Urinary bladder (tissue), 4 donors: ENCODE measurements around the gene DNAJB2. TPM values are rescaled to one million over a fixed set of nuclear protein-coding genes. Genes with fewer than 3 reads are reported as not detected.

Experiments
- DNase-seq: peaks from one replicate; pipeline ENCODE4 v3.0.0-alpha.2; 2015; ENCODE audit errors: extremely low spot score
- H3K27ac ChIP-seq: one replicate; pipeline ENCODE4 v1.5.1; 2013; ENCODE audit warnings: low read depth, mild to moderate bottlenecking, moderate library complexity
- H3K36me3 ChIP-seq: one replicate; pipeline ENCODE4 v1.6.1; 2013; ENCODE audit warnings: mild to moderate bottlenecking, moderate library complexity; ENCODE audit not compliant: insufficient read depth
- H3K4me1 ChIP-seq: one replicate; pipeline ENCODE4 v1.6.1; 2013; ENCODE audit warnings: mild to moderate bottlenecking, moderate library complexity; ENCODE audit not compliant: insufficient read depth
- H3K4me3 ChIP-seq: one replicate; pipeline ENCODE4 v1.5.1; 2013; ENCODE audit warnings: low read depth, low read length
- WGBS: extraction: QIAGEN DNeasy Blood & Tissue Kit; methylation state at CpG from one replicate; pipeline ENCODE4 v1.1.7; 2013; 5-methylcytosine and 5-hydroxymethylcytosine counted together
- polyA plus RNA-seq: library from polyadenylated mRNA; stranded (reverse); fragments of 200-250 nt; gene quantifications from one replicate; pipeline ENCODE4 v1.2.3, GENCODE V29; 2013
- total RNA-seq: library from RNA; depleted of rRNA; stranded (reverse); fragments of >200 nt; gene quantifications from one replicate; pipeline ENCODE4 v1.2.3, GENCODE V29; 2014
- donor health status: healthy with polysubstance abuse.
- donor health status: healthy.

Gene DNAJB2
- total and polyA plus RNA-seq, 2 donors, result 38.7 to 76.9 TPM

DNA sequence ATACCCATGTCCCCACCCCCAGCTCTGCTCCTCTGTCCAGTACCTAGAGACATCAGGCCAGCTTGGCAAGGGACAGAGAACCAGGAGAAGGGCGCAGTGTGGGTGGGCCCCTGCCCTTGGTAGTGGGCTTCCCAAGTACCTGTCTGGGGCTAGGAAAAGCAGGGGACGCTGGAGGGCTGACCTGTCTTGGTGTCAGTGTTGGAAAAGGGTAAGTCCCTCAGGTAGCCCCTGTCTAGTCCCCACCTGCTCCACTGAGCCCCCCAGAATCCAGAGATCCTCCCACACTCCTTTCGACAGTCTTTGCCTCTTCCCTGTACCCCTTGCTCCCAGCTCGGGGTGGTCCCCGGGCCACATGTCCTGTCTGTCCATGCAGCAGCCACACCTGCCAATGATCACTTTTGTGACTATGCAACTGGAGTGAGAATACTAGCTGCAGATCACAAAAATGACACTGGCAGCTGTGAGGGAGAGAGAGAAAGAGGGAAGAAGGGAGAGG, 14.6 kb downstream of the DNAJB2 start:
- Histone ChIP-seq H3K4me3 (no peak overlapping the region), H3K36me3 (no peaks in the 10 kb centered on the region), H3K27ac (no peak overlapping the region), H3K4me1 (no peaks in the 10 kb centered on the region)
- 86% methylated on average over 5 of the region's 5 CpGs for WGBS
- no peak for DNase-seq

DNA sequence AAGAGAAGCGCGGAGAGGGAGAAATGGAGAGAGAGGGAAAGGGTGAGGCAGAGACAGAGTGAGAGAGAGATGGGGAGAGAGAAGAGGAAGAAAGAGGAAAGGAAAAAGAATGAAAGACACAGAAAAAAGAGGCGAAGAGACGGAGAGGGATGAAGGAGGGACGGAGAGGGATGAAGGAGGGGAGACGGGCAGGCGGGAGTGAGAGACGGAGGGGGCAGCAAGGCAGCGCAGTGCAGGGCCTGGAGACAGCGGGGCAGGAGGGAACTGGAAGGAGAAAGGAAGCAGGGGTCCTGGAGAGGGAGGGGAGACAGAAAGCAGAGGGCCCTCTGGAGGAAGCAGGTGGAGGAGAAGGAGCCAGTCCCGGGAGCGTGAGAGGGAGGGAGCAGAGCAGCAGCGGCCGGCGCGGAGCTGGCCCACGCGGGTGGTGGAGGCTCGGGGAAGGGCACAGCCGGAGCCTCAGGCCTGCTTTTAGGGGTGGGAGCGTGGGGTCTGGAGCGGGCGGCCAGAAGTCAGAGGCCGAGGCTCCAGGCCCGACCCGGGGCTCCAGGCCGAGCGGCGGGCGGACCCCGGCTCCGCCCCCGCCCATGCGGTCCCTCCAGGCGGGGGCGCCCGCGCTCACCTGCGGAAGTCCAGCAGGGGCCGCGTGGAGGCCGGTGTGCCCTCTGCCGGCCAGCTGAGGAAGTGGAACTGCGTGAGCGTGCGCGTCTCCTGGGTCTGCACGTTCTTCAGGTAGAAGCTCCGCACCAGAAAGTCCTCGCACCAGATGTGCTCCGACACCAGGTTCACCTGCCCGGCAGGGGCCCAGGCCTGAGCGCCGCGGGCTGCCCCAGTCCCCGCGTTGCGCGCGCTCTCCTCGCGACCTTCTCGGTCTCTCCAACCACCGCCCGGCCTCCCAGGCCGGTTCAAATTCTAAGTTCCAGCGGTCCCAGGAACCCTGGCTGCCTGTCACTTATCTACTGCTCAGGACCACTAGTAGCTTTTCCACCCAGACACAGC, 15.5 kb downstream of the DNAJB2 start:
- no peak overlapping the region for H3K27ac ChIP-seq
- peak; percentile 37 for DNase-seq

DNA sequence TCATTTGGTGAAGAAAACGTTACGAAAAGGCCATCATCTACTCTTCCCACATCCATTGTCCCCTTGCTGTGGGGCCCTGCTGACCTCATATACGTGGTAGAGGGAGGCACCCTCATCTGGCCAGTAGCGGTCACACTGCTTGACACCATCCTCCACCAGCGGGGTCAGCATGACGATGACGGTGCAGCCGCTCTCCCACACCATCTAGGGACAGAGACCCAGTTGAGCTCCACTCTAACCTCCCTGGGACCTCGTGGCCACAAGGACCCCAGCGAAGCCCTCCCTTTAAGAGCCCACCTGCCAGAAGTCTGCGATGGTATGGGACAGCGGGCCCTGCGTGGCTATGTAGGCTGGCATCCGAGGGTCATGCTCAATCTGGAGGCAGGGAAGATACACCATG, 17.0 kb downstream of the DNAJB2 start:
- H3K4me3 ChIP-seq, result no peak overlapping the region
- no peaks in the 10 kb centered on the region for H3K4me1 ChIP-seq
- DNase-seq, result no peak
- H3K27ac ChIP-seq, result no peak overlapping the region
- 85% methylated on average over 14 of the region's 14 CpGs for WGBS
- H3K36me3 ChIP-seq, result no peaks in the 10 kb centered on the region

More for the DNA sequence above, 15.5 kb downstream of the DNAJB2 start:
- Histone ChIP-seq H3K4me3 (peak overlapping the region; percentile 39), H3K4me1 (no peaks in the 10 kb centered on the region), H3K36me3 (no peaks in the 10 kb centered on the region)
- WGBS, result 5% methylated on average over 67 of the region's 67 CpGs

GRCh38 chr2:219296631-219297391, 17.6 kb downstream of the DNAJB2 start:
- DNase-seq, result no peak
- H3K36me3 ChIP-seq, result no peaks in the 10 kb centered on the region
- H3K27ac ChIP-seq, result no peak overlapping the region
- 88% methylated on average over 25 of the region's 25 CpGs for WGBS
- H3K4me1 ChIP-seq, result no peaks in the 10 kb centered on the region
- H3K4me3 ChIP-seq, result no peak overlapping the region

- no peak overlapping the region for H3K27ac ChIP-seq
- no peaks in the 10 kb centered on the region for H3K4me1 ChIP-seq
- no peak for DNase-seq
- no peaks in the 10 kb centered on the region for H3K36me3 ChIP-seq
- WGBS, result 81% methylated on average over 14 of the region's 14 CpGs
- H3K4me3 ChIP-seq, result no peak overlapping the region
These were observed 18.7 kb downstream of the DNAJB2 start for GRCh38 chr2:219297766-219298456.

- H3K27ac ChIP-seq, result no peak overlapping the region
- no peaks in the 10 kb centered on the region for H3K4me1 ChIP-seq
- no peaks in the 10 kb centered on the region for H3K36me3 ChIP-seq
- H3K4me3 ChIP-seq, result no peak overlapping the region
- peak; percentile 46 for DNase-seq
- 21% methylated on average over 15 of the region's 15 CpGs for WGBS
These were observed 19.7 kb downstream of the DNAJB2 start for GRCh38 chr2:219298759-219299371.

DNA sequence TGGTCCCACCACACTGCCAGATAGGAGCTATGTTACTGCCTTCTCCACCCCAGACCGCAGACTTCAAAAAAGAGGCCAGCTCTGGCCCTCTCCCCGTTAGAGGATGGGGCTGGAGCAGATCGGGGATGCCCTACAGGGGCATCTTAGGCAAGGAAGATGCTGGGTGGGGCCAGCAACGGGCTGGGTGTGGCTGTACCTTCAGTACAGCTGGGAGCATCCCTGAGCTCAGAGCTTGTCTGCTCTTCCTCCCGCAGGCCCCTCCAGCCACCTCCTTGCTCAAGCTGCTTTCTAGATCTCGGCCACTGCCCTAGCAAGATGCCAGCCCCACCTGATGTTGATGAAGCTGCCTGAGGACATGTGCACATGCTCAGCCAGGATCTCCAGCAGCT, 20.2 kb downstream of the DNAJB2 start:
- no peaks in the 10 kb centered on the region for H3K4me1 ChIP-seq
- H3K27ac ChIP-seq, result no peak overlapping the region
- H3K36me3 ChIP-seq, result no peaks in the 10 kb centered on the region
- no peak overlapping the region for H3K4me3 ChIP-seq
- no peak for DNase-seq
- 80% methylated on average over 6 of the region's 6 CpGs for WGBS

GRCh38 chr2:219300022-219300421, 20.9 kb downstream of the DNAJB2 start:
- no peak for DNase-seq
- no peak overlapping the region for H3K27ac ChIP-seq
- H3K4me3 ChIP-seq, result no peak overlapping the region
- no peaks in the 10 kb centered on the region for H3K4me1 ChIP-seq
- WGBS, result 57% methylated on average over 5 of the region's 5 CpGs
- H3K36me3 ChIP-seq, result no peaks in the 10 kb centered on the region

- Histone ChIP-seq H3K27ac (no peak overlapping the region), H3K36me3 (no peaks in the 10 kb centered on the region), H3K4me1 (no peaks in the 10 kb centered on the region), H3K4me3 (no peak overlapping the region)
- WGBS, result 69% methylated on average over 11 of the region's 11 CpGs
- no peak for DNase-seq
These were observed 23.3 kb downstream of the DNAJB2 start for GRCh38 chr2:219302412-219302968.

- 52% methylated on average over 2 of the region's 2 CpGs for WGBS
- H3K4me1 ChIP-seq, result no peaks in the 10 kb centered on the region
- no peaks in the 10 kb centered on the region for H3K36me3 ChIP-seq
- DNase-seq, result no peak
- no peak overlapping the region for H3K4me3 ChIP-seq
- H3K27ac ChIP-seq, result no peak overlapping the region
These were observed 25.1 kb downstream of the DNAJB2 start for GRCh38 chr2:219304223-219304622.

DNA sequence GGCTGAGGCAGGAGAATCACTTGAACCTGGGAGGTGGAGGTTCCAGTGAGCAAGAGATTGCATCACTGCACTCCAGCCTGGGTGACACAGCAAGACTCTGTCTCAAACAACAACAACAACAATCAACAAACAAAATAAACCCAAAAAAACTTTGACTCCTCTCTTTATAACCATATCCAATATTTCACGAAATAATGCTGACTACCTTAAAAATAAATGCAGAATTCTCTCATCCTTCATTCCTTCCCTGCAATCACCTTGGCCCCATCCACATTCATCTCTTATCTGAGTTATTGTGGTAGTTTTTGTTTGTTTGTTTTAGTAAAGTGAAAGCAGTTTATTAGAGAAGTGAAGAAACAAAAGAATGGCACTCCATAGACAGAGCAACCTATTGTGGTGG, 26.9 kb downstream of the DNAJB2 start:
- no peaks in the 10 kb centered on the region for H3K36me3 ChIP-seq
- 78% methylated on average over 1 of the region's 1 CpG for WGBS
- H3K27ac ChIP-seq, result no peak overlapping the region
- no peaks in the 10 kb centered on the region for H3K4me1 ChIP-seq
- no peak for DNase-seq
- H3K4me3 ChIP-seq, result no peak overlapping the region

GRCh38 chr2:219308142-219309101, 29.3 kb downstream of the DNAJB2 start:
- 3% methylated on average over 45 of the region's 45 CpGs for WGBS
- Histone ChIP-seq H3K4me3 (no peak overlapping the region), H3K27ac (no peak overlapping the region), H3K36me3 (no peaks in the 10 kb centered on the region), H3K4me1 (no peaks in the 10 kb centered on the region)
- no peak for DNase-seq
